HG03095 (cell line): Measurements from ENCODE around the gene ISCA2.
"Not testable (repeated sequence)": the region's sequence is repeated elsewhere in the genome, so short reads cannot be mapped to it uniquely, and the experiment has no call there.

Experiments used
- ATAC-seq: cut with Tn5 transposase; IDR thresholded peaks from one replicate; pipeline ENCODE4 v1.9.1; 2021; ENCODE audit warnings: moderate library complexity; ENCODE audit not compliant: unreplicated experiment

Gene ISCA2

GRCh38 chr14:74493343-74494261 lies at the start of gene ISCA2:
Gene ISCA2 (plus strand): TSS chr14:74493765. CDS start chr14:74493775, 10 bp downstream.
- ATAC-seq, result peak; percentile 81

- no peak for ATAC-seq
Measured at GRCh38 chr14:74444866-74445265, 48.7 kb upstream of the ISCA2 start.

- not testable (repeated sequence) for ATAC-seq
Measured at GRCh38 chr14:74454397-74454796, 39.2 kb upstream of the ISCA2 start.

DNA sequence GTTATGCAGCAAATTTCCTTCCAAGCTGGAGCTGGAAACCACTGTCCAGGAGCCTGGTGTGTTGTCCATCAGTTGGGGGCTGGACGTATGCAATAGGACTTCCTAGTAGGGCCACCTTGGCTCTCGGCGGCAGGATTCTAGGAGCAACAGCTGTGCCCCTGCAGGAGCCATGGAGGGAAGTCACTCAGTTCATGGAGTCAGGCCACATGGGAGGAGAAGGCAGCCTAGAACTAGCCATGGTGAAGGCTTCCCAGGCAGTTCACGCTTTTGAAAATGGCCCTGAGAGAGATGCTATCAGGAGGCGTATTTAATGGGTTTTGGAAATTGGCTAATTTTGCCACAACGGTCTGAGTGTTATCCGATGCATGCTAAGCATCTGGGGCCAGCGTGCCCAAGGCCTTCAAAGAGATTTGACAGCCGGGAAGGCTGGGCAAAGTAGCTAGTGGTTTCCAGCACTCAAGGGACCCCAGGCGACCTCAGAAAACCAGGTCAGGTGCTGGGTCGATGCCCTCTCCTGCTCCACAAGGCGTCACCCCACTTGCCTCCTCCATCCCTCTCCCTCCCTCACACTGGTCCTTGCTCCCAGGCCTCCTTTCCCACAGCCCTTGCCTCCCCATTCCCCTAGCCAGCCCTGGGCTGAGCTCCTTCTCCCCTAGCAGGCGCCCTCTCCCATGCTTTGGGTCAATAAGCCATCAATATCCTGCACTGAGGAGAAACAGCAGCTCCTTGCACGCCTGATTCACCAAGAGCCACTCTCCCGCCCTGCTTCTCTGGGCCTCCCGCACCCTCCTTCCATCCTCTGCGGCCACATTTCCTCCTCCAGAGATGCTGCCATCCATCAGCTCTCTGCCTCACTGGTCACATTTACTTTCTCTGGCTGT lies 36.6 kb upstream of the ISCA2 start:
- ATAC-seq, result no peak

DNA sequence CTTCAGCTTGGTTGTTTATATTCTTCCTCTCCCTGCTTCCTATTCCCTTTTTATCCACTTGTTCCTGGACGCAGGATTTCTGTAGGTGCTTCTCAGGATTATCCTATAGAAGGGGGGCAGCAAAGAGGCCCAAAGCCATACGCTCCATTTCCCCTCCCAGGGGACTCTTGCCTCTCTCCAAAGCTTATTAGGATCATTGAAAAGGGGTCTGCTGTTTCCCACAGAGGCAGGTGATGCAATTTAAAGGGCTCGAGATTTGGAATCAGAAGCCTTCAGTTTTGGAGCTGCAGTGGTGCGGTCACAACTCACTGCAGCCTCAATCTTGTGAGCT lies 36.0 kb upstream of the ISCA2 start:
- no peak for ATAC-seq

DNA sequence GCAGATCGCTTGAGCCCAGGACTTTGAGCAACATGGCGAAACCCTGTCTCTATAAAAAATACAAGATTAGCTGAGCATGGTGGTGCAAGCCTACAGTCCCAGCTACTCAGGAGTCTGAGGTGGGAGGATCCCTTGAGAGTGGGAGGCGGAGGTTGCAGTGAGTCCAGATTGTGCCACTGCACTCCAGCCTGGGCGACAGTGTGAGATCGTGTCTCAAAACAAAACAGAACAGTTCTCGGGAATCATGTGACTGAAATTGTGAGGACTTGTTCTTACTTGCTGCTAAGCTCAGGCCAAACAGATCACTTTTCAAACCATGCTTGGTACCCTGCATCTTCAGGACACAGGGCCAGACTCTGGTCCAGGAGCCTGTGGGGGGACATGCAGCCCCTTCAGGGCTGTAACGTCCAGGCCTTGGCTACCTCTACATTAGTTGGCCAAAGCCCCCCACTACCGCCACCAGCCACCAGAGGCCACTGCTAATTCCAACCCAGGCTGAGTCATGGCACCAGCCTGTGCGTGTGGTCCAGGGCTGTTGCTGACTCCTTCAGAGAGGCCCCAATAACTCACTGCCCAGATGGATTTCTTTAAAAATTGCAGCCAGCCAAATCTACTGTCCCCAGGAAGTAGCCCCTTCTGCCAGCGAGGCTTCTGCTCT lies 34.1 kb upstream of the ISCA2 start:
- ATAC-seq, result no peak

GRCh38 chr14:74459976-74460375 lies 33.6 kb upstream of the ISCA2 start:
- ATAC-seq, result no peak

GRCh38 chr14:74462993-74463392 lies 30.6 kb upstream of the ISCA2 start:
- no peak for ATAC-seq

DNA sequence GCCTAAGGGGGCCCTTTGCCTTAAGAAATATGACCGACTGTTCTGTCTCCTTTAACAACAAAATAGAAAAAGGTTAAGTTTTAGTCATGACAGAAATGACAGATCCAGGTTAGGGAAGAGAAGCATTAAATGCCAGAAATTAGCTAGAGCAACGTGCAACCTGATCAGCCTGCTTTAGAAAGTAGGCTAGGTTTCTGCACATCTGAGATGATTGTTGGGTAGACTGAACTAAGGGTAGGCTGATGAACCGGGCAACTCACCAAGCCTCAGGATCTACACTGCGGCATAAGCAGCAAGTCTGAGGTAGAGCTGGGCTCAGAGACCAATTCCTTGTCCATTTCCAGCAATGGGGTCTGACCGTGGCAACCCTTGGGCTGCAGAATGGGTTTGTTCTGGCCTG lies 29.9 kb upstream of the ISCA2 start:
- ATAC-seq, result no peak

- ATAC-seq, result no peak
Measured at GRCh38 chr14:74464785-74465184, 28.8 kb upstream of the ISCA2 start.

GRCh38 chr14:74465335-74465734 lies 28.2 kb upstream of the ISCA2 start:
- no peak for ATAC-seq

DNA sequence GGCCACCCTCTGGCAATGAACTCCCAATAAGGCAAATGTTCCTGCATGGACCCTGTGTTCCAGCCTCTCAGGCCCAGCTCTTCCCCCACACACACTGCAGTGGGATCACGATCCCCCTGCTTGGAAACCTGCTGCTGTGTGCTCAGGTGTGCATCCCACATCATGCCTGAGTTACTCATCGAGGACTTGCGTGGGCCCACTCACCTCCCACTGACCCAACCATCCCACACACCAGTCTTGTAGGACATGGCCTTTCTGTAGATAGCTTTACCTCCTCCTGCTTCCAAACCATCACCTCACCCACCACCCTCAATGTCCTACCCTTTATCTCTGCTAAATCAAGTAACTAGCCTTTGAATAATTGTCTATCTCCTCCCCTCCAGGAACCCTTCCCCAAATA lies 25.1 kb upstream of the ISCA2 start:
- ATAC-seq, result no peak

DNA sequence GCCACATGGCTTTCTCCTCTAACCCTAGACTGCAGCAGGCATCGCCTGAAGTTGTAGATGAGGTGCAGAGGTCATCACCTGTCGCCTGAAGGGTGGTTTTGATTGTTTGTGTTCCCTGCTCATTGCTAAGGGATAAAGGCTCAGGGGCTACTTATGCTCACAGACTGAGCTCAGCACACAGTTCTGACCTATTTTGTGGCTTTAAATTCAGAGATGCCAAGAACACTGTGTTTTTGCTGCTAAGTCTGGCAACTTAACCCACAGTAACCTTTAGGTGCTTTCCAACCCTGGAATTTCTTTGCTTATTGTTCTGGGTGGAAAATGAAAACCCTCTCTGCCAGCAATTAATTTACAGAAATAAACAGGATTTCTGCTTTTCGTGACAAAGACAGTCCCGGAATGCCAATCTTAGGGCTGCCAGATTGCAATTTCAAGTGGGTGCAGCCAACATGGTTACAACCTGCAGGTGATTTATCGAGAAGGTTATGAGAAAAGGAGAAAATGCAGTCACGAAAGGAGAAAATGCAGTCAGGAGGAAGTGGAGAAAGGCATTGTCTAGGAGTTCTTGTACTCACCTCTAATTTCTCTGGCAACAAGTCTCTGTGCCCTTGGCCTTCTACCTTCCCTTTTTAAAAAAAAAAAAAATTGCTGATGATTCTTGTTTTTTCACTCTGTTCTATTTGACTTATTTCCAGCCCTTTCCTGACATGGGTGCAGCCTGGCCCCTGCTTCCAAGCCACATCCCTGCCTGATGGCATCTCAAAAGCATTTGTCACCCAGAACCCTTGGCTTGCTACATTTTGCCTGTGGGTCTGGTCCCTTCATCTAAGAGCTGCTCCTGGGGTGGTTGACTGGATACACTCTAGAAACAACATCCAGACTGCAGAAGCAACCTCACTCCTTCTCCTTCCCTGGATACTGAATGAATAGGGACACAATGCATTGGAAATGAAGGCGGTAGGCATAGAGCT lies 23.7 kb upstream of the ISCA2 start:
- no peak for ATAC-seq

GRCh38 chr14:74472601-74473000 lies 21.0 kb upstream of the ISCA2 start:
- no peak for ATAC-seq

GRCh38 chr14:74474376-74474775 lies 19.2 kb upstream of the ISCA2 start:
- no peak for ATAC-seq

DNA sequence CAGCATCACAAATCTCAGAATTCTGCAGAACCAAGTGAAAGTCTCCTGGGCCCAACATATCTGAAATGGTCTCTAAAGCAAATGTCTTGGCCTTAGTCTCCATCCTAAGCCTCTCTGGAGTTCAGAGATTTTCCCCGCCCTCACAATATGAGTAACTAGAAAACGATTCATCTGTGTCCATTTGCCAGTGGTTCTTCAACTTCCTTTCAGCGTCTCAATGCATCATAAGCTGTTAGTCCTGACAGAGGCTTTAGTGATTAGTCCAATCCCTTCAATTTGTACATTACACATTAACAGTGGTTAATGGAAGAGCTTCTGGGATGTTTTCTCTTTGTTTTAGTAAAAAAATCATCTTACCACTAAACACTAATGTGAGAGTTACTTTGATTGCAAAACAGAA lies 17.9 kb upstream of the ISCA2 start:
- ATAC-seq, result no peak

GRCh38 chr14:74476107-74476506 lies 17.5 kb upstream of the ISCA2 start:
- ATAC-seq, result no peak

GRCh38 chr14:74476607-74477006 lies 17.0 kb upstream of the ISCA2 start:
- no peak for ATAC-seq

DNA sequence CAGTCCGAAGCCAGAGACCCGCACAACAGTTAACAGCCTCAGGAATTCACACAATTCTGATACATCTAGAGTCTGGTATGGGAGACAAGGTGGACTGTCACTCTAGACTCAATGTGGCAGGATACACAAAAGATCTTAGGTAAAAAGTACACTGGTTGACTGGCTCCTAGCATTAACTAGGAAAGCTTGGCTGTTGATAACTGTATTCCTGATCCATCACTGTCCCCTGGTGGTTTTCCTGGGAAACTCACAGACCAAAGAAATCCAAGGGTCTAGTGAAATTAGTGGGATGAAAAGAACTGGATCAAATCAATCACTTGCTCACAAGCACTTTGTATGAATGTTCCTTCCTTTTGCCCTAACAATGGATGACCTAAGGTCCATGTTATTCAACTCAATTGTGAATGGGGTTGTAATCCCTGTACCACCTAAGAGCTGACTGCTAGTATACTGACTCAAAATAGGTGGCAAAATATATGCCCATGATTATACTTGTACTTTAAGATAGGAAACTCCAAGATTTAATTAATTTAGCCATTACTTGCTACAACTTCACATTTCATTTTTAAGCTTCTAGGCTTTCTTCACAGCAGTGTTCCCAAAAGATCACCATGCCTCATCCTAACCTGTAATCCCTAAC lies 14.4 kb upstream of the ISCA2 start:
- no peak for ATAC-seq

DNA sequence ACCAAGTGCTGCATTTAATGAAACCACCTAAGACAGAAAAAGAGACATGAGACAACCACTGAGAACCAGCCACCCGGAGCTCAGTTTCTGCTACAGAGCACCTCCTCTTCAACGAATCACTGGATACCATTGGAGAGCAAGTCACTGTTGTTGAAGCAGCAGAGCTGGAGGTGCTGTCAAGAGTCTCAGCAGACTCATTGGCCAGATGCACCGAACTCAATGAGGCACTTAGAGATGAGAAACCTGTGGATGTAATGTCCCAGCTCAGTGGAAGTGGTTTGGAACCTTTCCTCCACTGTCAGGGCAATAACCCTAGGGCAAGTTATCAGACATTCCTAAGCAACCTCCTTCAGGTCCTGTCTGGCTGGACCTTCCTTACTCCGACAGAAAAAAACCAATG lies 13.5 kb upstream of the ISCA2 start:
- ATAC-seq, result no peak
